ENCODE measurements around the gene COQ8A.

Gene COQ8A

GRCh38 chr1:226974544-226975258 is 34.6 kb downstream of the COQ8A start:
- DNase-seq (ENCODE audit: low read depth): no peak

DNA sequence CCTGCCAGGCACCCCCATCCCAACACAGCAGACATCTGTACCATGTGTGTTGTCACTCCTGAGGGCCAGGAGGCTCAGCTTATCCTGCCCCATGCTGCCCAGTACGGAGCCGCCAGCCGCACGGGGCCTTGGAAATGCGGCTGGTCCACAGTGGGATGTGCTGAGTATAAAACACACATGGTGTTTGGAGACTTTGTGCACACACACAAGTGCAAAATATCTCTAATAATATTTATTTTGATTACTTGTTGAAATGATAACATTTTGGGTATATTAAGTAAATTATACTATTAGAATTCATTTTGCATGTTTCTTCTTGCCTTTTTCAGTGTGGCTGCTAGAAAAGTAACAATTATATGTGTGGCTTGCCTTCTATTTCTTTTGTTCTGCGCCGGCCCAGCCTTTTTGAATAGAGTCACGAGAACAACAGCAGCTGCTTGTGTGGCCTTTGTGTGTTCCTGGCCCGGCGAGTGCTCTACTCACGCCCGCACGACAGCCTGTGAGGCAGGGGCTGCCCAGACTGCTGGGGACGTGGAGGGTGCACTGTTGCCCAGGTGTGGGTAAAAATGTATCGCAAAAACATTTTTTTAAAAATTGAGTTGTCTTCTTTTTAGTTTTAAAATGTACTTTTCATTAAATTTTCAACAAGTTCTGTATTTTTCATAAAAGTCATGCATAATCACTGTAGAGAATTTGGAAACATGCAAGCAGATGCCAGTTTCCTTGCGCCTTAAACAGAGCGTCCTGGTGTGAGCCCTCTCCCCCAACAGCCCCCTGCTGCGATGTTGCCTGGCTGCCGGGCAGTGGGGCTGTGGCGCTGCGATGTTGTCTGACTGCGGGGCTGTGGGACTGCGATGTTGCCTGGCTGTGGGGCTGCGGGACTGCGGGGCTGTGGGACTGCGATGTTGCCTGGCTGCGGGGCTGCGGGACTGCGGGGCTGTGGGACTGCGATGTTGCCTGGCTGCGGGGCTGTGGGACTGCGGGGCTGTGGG is 35.5 kb downstream of the COQ8A start:
- DNase-seq (ENCODE audit: low read depth): no peak

DNA sequence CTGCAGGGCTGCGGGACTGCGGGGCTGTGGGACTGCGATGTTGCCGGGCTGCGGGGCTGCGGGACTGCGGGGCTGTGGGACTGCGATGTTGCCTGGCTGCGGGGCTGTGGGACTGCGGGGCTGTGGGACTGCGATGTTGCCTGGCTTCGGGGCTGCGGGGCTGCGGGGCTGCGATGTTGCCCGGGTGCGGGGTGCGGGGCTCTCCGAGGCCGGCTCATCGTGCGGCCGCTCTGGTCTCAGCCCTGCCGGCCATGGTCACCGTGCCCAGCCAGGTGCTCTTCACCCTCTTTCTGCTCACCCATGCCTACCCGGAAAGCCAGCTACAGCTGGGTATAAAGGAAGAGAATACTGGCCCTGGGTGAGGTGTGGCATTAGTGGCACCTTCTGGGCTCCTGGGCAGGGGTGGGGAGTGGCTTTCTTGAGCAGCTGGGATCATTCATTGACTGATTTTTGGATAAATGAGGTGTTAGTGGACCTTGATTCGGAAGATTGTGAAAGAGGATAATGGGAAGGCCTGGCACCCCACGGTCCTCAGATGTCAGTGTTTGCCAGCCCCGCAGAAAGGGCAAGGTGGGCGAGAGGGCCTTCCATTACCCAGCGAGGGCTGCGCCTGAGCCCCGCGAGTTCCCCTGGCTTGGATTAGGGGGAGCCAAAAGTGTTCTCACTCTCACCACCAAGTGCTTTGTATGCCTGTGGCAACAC is 36.3 kb downstream of the COQ8A start:
- DNase-seq (ENCODE audit: low read depth): no peak

DNA sequence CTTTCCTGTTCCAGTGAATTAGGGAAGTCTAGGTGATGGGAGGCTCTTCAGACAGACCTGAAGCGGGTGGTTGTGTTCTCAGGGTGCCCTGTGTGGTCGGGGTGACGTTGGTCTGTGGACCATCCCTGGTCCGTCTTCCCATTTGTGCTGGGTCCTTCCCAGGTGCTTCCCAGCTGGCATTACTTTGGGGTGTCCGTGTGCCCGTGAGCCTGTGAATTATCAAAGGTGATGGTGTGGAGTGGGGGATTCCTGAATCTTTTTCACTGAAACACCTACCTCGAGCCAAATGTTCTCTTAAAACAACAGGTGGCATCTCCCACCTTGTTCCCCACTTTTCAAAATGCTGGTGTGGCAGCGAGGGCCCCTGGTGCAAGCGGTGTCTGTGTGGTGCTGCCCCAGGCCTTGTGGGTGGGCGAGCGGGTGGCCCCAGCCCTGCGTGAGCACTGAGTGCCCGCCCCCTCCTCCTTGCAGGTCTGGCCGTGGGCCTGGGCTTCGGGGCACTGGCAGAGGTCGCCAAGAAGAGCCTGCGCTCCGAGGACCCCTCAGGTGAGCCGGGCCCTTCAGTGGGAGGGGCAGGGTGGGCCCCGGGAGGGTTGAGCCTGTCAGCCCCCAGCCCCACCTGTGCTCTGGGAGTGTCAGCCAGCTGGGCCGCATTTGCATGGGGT is 37.0 kb downstream of the COQ8A start:
- no peak for DNase-seq (ENCODE audit: low read depth)

GRCh38 chr1:226977643-226978431 is 37.7 kb downstream of the COQ8A start:
- DNase-seq (ENCODE audit: low read depth): no peak

DNA sequence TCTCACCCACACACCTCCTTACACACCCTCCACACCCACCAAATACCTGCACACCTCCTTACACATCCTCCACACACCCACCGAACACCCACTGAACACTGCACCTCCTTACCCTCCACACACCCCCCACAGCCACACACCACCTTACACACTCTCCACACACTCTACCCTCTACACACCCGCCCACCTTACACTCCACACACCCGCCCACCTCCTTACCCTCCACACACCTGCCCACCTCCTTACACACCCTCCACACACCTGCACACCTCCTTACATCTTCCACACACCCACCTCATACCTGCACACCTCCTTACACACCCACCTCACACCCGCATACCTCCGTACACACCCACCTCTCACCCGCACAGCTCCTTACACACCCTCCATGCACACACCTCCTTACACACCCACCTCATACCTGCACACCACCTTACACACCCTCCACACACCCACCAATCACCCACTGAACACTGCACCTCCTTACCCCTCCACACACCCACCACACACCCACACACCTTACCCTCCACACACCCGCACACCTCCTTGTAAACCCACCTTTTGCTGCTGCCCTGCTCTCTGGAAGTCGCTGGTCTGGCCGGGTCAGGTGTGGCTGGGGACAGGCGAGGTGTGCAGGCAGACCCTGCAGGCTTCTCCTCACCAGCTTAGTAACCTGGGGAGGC is 38.5 kb downstream of the COQ8A start:
- DNase-seq (ENCODE audit: low read depth): no peak

DNA sequence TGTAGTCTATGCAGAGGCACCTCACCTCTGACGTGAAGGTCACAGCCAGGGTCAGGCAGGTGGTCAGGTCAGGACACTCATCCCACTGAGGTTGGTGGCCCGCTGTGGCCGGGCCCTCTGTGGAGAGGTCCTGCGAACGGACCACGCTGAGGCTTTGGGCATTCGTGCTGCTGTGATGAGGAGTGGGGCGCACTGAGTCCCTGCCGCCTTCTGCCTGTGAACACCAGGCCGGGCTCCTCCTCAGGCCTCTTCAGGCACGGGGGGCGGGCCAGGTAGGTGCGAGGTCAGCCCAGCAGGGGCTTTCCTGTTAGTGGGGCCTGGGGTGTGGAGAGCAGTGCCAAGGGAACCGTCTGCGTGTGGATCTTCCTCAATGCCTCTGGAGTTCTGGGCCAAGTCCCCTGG is 39.0 kb downstream of the COQ8A start:
- DNase-seq (ENCODE audit: low read depth): no peak

- no peak for DNase-seq (ENCODE audit: low read depth)
These were observed 39.5 kb downstream of the COQ8A start for GRCh38 chr1:226979517-226980121.

GRCh38 chr1:226980122-226980560 is 40.0 kb downstream of the COQ8A start:
- DNase-seq (ENCODE audit: low read depth): no peak

DNA sequence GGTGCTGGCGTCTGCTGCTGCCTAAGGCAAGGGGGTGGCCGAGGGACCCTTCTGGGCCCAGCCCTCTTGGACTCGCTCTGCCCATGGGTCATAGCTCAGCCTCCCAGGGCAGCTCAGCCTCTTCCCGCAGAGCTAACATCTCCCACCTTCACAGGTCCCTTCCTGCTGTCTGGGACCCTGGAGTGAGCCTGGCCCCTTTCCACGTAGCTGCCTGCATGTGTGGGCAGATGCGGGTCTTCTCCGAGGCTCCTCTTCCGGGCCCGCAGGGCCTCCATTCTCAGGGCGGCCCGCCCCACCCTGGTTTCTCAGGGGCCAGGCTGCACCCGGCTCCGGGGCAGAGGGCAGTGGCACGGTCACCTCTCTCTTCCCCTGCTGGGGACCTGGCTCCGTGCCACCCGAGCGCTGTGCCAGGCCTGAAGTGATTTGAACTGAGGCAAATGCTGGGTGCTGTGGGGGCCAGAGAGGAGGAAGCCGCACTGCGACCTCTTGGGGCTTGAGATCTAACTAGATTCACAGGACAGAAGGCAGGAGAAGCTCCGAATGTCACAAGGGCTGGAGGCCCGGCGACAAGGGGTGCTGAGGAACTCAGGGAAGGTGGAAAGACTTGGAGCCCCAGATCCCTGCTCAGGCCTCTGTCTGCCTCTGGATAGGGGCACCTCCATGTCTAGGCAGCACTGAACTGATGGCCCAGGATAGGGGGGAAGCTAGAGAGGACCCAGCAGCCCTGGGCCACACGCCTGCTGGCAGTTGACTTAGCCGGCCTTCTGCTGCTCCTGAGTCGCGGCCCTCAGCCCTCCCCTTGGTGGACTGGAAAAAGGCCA is 40.7 kb downstream of the COQ8A start:
- DNase-seq (ENCODE audit: low read depth): no peak

- DNase-seq (ENCODE audit: low read depth): no peak
These were observed 41.3 kb downstream of the COQ8A start for GRCh38 chr1:226981386-226981817.

DNA sequence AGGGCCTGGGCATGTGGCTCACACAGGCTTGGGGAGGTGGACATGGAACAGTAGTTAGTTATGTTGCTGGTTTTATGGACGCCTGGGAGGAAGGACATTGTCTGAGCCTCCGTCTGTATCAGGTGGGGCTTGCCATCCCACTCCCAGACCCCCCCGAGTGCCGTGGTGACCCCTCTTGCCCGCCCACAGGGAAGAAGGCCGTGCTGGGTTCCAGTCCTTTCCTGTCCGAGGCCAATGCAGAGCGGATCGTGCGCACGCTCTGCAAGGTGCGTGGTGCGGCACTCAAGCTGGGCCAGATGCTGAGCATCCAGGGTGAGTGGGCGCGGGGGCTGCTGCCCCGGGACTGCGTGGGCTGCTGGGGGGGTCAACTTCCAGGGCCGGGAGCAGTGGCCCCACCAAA is 41.7 kb downstream of the COQ8A start:
- no peak for DNase-seq (ENCODE audit: low read depth)

DNA sequence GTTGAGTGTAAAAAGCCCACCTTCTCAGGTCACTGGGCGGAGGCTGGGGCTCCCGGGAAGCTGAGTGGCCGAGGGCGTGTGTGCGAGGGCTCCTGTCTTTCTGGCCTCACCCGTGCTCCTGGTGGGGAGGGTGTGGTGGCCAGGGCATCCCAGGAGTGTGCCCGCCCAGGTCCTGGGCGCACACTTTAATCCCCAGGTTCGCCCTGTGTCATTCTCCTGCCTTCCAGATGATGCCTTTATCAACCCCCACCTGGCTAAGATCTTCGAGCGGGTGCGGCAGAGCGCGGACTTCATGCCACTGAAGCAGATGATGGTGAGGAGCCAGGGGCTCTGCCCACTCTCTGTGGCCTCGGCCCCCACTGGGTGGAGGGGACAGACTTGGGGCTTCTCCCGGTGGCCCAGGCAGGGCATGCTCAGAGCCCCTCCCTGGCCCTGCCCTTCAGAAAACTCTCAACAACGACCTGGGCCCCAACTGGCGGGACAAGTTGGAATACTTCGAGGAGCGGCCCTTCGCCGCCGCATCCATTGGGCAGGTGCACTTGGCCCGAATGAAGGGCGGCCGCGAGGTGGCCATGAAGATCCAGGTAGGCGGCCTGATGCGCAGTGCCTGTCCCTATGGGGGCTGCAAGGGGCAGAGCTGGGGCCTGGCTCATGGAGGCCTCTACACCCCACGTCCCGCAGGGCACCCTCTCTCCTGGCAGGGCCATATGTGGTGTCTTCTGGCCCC is 42.5 kb downstream of the COQ8A start:
- DNase-seq (ENCODE audit: low read depth): no peak

GRCh38 chr1:226983247-226983991 is 43.3 kb downstream of the COQ8A start:
- DNase-seq (ENCODE audit: low read depth): no peak

GRCh38 chr1:226983992-226984364 is 43.9 kb downstream of the COQ8A start:
- no peak for DNase-seq (ENCODE audit: low read depth)

- no peak for DNase-seq (ENCODE audit: low read depth)
These were observed 44.6 kb downstream of the COQ8A start for GRCh38 chr1:226984521-226985238.

- no peak for DNase-seq (ENCODE audit: low read depth)
These were observed 45.2 kb downstream of the COQ8A start for GRCh38 chr1:226985239-226985838.
